Stimulated activated naive CD8-positive, alpha-beta T cell treated with anti-CD3 and anti-CD28 coated beads, Interleukin-15, Interleukin-2, amounts not matched to agents 100 ng/mL and 50 ng/mL, for 24 hours (primary cell): ENCODE results near the gene CMKLR1.

Experiments used
- H3K27ac Mint-ChIP-seq: one replicate; pipeline ENCODE4 v1.8.0; 2021; ENCODE audit warnings: mild to moderate bottlenecking, mixed read lengths
- H3K27me3 Mint-ChIP-seq: one replicate; pipeline ENCODE4 v1.8.0; 2021; ENCODE audit warnings: mixed read lengths
- H3K36me3 Mint-ChIP-seq: one replicate; pipeline ENCODE4 v1.8.0; 2021; ENCODE audit warnings: low read depth, mixed read lengths
- H3K4me1 Mint-ChIP-seq: one replicate; pipeline ENCODE4 v1.8.0; 2021; ENCODE audit warnings: low read depth, mixed read lengths
- H3K4me3 Mint-ChIP-seq: one replicate; pipeline ENCODE4 v1.8.0; 2021; ENCODE audit warnings: mild to moderate bottlenecking, mixed read lengths
- H3K9me3 Mint-ChIP-seq: one replicate; pipeline ENCODE4 v1.8.0; 2021; ENCODE audit warnings: mixed read lengths

CMKLR1 gene

GRCh38 chr12:108239378-108239777 lies 99.7 kb downstream of the CMKLR1 start:
- H3K4me1 Mint-ChIP-seq: no peaks in the 10 kb centered on the region
- no peak overlapping the region for H3K27ac Mint-ChIP-seq
- no peaks in the 10 kb centered on the region for H3K36me3 Mint-ChIP-seq

GRCh38 chr12:108238474-108238873 lies 100.6 kb downstream of the CMKLR1 start:
- H3K36me3 Mint-ChIP-seq: no peaks in the 10 kb centered on the region
- H3K27ac Mint-ChIP-seq: no peak overlapping the region
- peaks cover 16% of the 10 kb centered on the region for H3K27me3 Mint-ChIP-seq
- H3K9me3 Mint-ChIP-seq: no peaks in the 10 kb centered on the region
- H3K4me1 Mint-ChIP-seq: no peaks in the 10 kb centered on the region
- no peak overlapping the region for H3K4me3 Mint-ChIP-seq

More at GRCh38 chr12:108239378-108239777, 99.7 kb downstream of the CMKLR1 start:
- H3K4me3 Mint-ChIP-seq: no peak overlapping the region
- no peaks in the 10 kb centered on the region for H3K9me3 Mint-ChIP-seq
- H3K27me3 Mint-ChIP-seq: peaks cover 16% of the 10 kb centered on the region
